ENCODE data around the gene GIMAP6. TPM values are rescaled to one million over a fixed set of nuclear protein-coding genes. Genes with fewer than 3 reads are reported as not detected.
"Not testable (repeated sequence)": the region's sequence is repeated elsewhere in the genome, so short reads cannot be mapped to it uniquely, and the experiment has no call there.

The GIMAP6 gene
- total and polyA plus RNA-seq, 7 donors: 8.2 to 21.8 (median 11.6) TPM

DNA sequence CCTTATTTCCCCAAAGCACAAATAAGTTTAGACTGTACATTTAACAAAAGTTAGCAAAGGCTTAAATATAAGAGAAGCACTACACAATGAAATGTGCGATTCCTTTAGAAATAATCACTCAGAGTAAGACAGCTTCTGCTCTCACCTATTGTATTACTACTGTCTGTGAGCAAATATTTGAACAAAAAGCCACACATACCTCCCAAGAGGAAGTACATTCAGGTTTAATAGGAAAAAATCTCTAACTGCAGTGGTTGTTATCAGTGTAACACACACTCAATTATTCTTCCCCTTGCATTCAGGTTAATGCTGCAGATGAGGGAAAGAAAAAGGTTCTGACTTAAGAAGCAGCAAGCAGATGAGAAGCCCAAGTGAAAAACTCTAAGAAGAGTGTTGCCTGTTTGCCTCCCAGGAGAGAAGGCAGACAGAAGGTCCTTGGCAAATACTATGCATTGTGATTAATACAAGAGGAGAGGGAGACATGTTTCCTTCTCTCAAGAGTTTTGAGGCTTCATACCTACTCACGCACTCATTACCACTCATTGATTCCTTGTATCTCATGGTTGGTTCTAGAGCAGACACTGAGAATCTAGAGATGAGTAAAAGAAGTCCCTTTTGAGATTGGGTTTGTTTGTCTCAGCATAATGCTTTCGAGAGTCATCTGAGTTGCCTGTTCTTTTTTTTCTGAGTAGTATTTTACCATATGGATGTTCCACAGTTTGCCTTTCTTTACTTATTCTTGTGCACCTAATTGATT, 51.4 kb downstream of the GIMAP6 start:
- H3K27ac ChIP-seq: no peak overlapping the region
- H3K4me3 ChIP-seq: no peak overlapping the region
- H3K36me3 ChIP-seq (ENCODE audit: insufficient read depth in 1 of 2, low read depth in 1 of 2): no peaks in the 10 kb centered on the region
- no peaks in the 10 kb centered on the region for H3K27me3 ChIP-seq (ENCODE audit: insufficient read depth in 3 of 3, low read length in 2 of 3)
- H3K9me3 ChIP-seq: peaks cover 8% of the 10 kb centered on the region
- WGBS, 3 donors: 87 to 94% (median 90%) methylated on average over 3 of the region's 3 CpGs
- intact Hi-C loops (cut with DNase I): no loop called here
- DNase-seq (no peak), ATAC-seq (no peak)
- TF ChIP-seq, protein P1, sequence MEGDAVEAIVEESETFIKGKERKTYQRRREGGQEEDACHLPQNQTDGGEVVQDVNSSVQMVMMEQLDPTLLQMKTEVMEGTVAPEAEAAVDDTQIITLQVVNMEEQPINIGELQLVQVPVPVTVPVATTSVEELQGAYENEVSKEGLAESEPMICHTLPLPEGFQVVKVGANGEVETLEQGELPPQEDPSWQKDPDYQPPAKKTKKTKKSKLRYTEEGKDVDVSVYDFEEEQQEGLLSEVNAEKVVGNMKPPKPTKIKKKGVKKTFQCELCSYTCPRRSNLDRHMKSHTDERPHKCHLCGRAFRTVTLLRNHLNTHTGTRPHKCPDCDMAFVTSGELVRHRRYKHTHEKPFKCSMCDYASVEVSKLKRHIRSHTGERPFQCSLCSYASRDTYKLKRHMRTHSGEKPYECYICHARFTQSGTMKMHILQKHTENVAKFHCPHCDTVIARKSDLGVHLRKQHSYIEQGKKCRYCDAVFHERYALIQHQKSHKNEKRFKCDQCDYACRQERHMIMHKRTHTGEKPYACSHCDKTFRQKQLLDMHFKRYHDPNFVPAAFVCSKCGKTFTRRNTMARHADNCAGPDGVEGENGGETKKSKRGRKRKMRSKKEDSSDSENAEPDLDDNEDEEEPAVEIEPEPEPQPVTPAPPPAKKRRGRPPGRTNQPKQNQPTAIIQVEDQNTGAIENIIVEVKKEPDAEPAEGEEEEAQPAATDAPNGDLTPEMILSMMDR (IDR thresholded peaks at IDR 0.05): no peak
- H3K4me1 ChIP-seq: no peaks in the 10 kb centered on the region

DNA sequence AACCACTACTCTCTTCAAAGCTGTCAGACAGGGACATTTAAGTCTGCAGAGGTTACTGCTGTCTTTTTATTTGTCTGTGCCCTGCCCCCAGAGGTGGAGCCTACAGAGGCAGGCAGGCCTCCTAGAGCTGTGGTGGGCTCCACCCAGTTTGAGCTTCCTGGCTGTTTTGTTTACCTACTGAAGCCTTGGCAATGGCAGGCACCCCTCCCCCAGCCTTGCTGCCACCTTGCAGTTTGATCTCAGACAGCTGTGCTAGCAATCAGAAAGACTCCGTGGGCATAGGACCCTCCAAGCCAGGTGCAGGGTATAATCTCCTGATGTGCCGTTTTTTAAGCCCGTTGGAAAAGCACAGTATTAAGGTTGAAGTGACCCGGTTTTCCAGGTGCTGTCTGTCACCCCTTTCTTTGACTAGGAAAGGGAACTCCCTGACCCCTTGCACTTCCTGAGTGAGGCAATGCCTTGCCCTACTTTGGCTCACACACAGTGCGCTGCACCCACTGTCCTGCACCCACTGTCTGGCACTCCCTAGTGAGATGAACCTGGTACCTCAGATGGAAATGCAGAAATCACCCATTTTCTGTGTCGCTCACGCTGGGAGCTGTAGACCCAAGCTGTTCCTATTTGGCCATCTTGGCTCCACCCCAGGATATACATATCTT, 52.1 kb downstream of the GIMAP6 start:
- H3K9me3 ChIP-seq; H3K27me3 ChIP-seq (ENCODE audit: insufficient read depth in 3 of 3, low read length in 2 of 3); H3K27ac ChIP-seq; H3K36me3 ChIP-seq (ENCODE audit: insufficient read depth in 1 of 2, low read depth in 1 of 2); H3K4me1 ChIP-seq; DNase-seq; ATAC-seq; intact Hi-C loops (cut with DNase I); H3K4me3 ChIP-seq: not testable (repeated sequence)
- WGBS, 3 donors: 63 to 76% (median 74%) methylated on average over 7 of the region's 7 CpGs

Other genes with a start within 250 kb of the GIMAP6 start
- 10 to 100 TPM in 1 of 4 donors, 1 to 10 TPM in 3; 6.1 to 11.9 (median 7.0) TPM for gene GIMAP8, start 181.8 kb downstream of the GIMAP6 start, total RNA-seq
- 1 to 10 TPM; 4.4 to 7.8 (median 4.7) TPM for gene GIMAP8, start 181.8 kb downstream of the GIMAP6 start, polyA plus RNA-seq
- 10 to 100 TPM; 10.7 to 17.7 (median 11.4) TPM for gene GIMAP7, start 117.5 kb downstream of the GIMAP6 start, total RNA-seq
- gene GIMAP7, start 117.5 kb downstream of the GIMAP6 start, polyA plus RNA-seq: 10 to 100 TPM; 15.0 to 23.7 (median 21.1) TPM
- 10 to 100 TPM; 14.2 to 36.4 (median 15.1) TPM for gene GIMAP4, start 65.0 kb downstream of the GIMAP6 start, total RNA-seq
- gene GIMAP4, start 65.0 kb downstream of the GIMAP6 start, polyA plus RNA-seq: 10 to 100 TPM; 13.6 to 21.7 (median 15.0) TPM
- 1 to 10 TPM; 1.5 to 5.3 (median 2.8) TPM for gene GIMAP2, start 53.3 kb upstream of the GIMAP6 start, total RNA-seq
- 1 to 10 TPM; 1.4 to 3.1 (median 2.3) TPM for gene GIMAP2, start 53.3 kb upstream of the GIMAP6 start, polyA plus RNA-seq
- 1 to 10 TPM; 1.8 to 3.9 (median 2.4) TPM for gene GIMAP1, start 84.2 kb upstream of the GIMAP6 start, total RNA-seq
- gene GIMAP1, start 84.2 kb upstream of the GIMAP6 start, polyA plus RNA-seq: 1 to 10 TPM; 3.3 to 3.6 (median 3.5) TPM
- 1 to 10 TPM; 4.1 to 8.4 (median 7.7) TPM for gene GIMAP5, start 105.0 kb upstream of the GIMAP6 start, total RNA-seq
- gene GIMAP5, start 105.0 kb upstream of the GIMAP6 start, polyA plus RNA-seq: 10 to 100 TPM in 2 of 3 donors, 1 to 10 TPM in 1; 8.8 to 12.4 (median 11.8) TPM
- gene TMEM176B, start 168.0 kb upstream of the GIMAP6 start, total RNA-seq: 10 to 100 TPM in 1 of 4 donors, 1 to 10 TPM in 3; 3.4 to 15.9 (median 4.9) TPM
- 1 to 10 TPM; 2.2 to 5.6 (median 3.9) TPM for gene TMEM176B, start 168.0 kb upstream of the GIMAP6 start, polyA plus RNA-seq
- 10 to 100 TPM in 1 of 4 donors, 1 to 10 TPM in 3; 2.9 to 13.7 (median 4.2) TPM for gene TMEM176A, start 168.4 kb upstream of the GIMAP6 start, total RNA-seq
- gene TMEM176A, start 168.4 kb upstream of the GIMAP6 start, polyA plus RNA-seq: 1 to 10 TPM; 2.3 to 3.2 (median 3.0) TPM
- gene AOC1, start 220.1 kb upstream of the GIMAP6 start, total RNA-seq: under 1 TPM in 1 of 4 donors, not detected in 3; 0.08 TPM
- gene AOC1, start 220.1 kb upstream of the GIMAP6 start, polyA plus RNA-seq: under 1 TPM in 1 of 3 donors, not detected in 2; 0.25 TPM

Measured in psoas muscle (tissue), 8 donors.